K562 (cell line): Measurements from ENCODE around the gene MAP3K13.

Experiments used
- FOXM1 ChIP-seq, 2 experiments: fragments of 450-650 bp in 1 of 2; sonication (generic) in 1 of 2; formaldehyde crosslinking in 1 of 2; IDR thresholded peaks; 2 replicates each; pipeline versions ENCODE4 v1.6.1 to v1.9.0; 2017 to 2022; ENCODE audit warnings: low read depth in 2 of 2, mild to moderate bottlenecking in 2 of 2, missing genetic modification reagents in 1 of 2, moderate library complexity in 1 of 2
- JUNB ChIP-seq: fragments of 450-650 bp; formaldehyde crosslinking; conservative IDR thresholded peaks from 2 replicates; pipeline ENCODE4 v1.4.0; 2020; ENCODE audit warnings: mild to moderate bottlenecking
- NCOA2 ChIP-seq, 2 experiments: fragments of 450-650 bp; IDR thresholded peaks; 2 replicates each; pipeline ENCODE4 v1.6.1; 2018; ENCODE audit warnings: mild to moderate bottlenecking in 2 of 2, moderate library complexity in 1 of 2; ENCODE audit not compliant: partially characterized antibody in 2 of 2
- SMAD4 ChIP-seq: fragments of 250-450 bp; sonication (Bioruptor Pico); conservative IDR thresholded peaks from 2 replicates; pipeline ENCODE4 v1.8.0; 2021; ENCODE audit warnings: inconsistent platforms, mild to moderate bottlenecking, moderate library complexity
- TCF3 ChIP-seq: sonication (generic); formaldehyde crosslinking; IDR thresholded peaks from 2 replicates; pipeline ENCODE4 v1.4.0; 2020; ENCODE audit warnings: mild to moderate bottlenecking, missing genetic modification reagents
- TF ChIP-seq, protein P1 (sequence below): fragments of 250-450 bp; sonication (Bioruptor Pico); IDR thresholded peaks from 2 replicates; pipeline ENCODE4 v1.5.1; 2021; ENCODE audit warnings: mild to moderate bottlenecking

DNA sequence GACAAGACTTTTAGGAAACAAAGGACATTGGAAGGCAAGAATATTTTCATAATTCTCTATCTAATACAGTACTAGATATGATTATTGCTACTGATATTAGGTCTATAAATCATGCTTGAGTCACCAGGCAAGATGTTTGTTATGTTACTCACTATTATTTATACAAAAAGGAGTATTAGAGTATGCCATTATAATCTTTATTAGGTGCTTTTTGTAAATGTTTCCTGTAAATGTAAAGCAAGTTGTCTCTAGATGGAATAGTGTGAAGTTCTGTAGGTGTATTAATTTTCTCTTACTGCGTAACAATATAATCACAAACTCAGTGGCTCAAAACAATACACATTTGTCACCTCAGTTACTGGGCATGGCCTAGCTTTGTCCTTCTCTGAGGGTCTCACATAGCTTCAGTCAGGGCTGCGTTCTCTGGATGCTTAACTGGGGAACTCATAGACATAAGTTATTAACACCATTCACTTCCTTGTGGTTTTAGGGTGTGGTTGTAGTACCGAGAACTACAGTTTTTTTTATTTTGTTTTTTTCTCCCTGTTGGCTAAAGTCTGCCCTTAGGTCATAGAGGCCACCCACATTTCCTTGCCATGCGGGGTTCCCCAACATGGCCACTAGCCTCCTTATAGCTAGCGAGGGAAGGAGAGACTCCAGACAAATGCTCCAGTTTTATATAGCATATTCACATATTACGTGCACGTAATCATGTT lies 20.3 kb upstream of the MAP3K13 start:
- TF ChIP-seq JUNB (CRISPR knock-in tag) (no peak), SMAD4 (no peak), NCOA2 (IDR thresholded peaks at IDR 0.05; ENCODE audit: partially characterized antibody in 2 of 2) (no peak), FOXM1 (IDR thresholded peaks at IDR 0.05; ENCODE audit: low read depth) (no peak), FOXM1 (CRISPR knock-in tag; IDR thresholded peaks at IDR 0.05; ENCODE audit: low read depth) (no peak), TCF3 (CRISPR knock-in tag) (no peak)
- TF ChIP-seq, protein P1, sequence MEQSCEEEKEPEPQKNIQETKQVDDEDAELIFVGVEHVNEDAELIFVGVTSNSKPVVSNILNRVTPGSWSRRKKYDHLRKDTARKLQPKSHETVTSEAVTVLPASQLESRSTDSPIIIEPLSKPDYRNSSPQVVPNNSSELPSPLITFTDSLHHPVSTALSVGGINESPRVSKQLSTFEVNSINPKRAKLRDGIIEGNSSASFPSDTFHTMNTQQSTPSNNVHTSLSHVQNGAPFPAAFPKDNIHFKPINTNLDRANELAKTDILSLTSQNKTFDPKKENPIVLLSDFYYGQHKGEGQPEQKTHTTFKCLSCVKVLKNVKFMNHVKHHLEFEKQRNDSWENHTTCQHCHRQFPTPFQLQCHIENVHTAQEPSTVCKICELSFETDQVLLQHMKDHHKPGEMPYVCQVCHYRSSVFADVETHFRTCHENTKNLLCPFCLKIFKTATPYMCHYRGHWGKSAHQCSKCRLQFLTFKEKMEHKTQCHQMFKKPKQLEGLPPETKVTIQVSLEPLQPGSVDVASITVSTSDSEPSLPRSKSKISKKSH (CRISPR knock-in tag), result no peak
